HG02798 (cell line): Measurements from ENCODE around the gene ACD.
A peak's percentile ranks its signal among the peaks of the same experiment; 100 is the strongest.

ENCODE experiments used
- ATAC-seq: cut with Tn5 transposase; IDR thresholded peaks from one replicate; pipeline ENCODE4 v1.9.1; 2021; ENCODE audit warnings: mild to moderate bottlenecking; ENCODE audit not compliant: unreplicated experiment, poor library complexity

The ACD gene

GRCh38 chr16:67676516-67676915 lies 16.5 kb upstream of the ACD start:
- no peak for ATAC-seq

DNA sequence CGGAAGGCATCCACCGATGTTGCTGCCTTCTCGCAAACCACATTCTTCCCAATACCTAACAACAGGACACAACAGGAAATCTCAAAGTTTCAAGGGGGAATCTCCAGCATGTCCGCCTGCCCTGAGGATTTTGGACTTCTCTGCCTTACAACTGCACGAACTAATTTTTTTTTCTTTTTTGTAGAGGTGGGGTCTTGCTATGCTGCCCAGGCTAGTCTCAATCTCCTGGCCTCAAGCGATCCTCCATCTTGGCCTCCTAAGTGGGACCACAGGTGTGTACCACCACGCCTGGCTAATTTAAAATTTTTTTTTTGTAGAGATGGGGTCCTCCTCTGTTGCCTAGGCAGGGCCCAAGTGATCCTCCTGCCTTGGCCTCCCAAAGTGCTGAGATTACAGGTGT lies 15.9 kb upstream of the ACD start:
- no peak for ATAC-seq

- no peak for ATAC-seq
Observed at GRCh38 chr16:67675579-67675935, 15.5 kb upstream of the ACD start.

- no peak for ATAC-seq
Observed at GRCh38 chr16:67674851-67675578, 15.0 kb upstream of the ACD start.

DNA sequence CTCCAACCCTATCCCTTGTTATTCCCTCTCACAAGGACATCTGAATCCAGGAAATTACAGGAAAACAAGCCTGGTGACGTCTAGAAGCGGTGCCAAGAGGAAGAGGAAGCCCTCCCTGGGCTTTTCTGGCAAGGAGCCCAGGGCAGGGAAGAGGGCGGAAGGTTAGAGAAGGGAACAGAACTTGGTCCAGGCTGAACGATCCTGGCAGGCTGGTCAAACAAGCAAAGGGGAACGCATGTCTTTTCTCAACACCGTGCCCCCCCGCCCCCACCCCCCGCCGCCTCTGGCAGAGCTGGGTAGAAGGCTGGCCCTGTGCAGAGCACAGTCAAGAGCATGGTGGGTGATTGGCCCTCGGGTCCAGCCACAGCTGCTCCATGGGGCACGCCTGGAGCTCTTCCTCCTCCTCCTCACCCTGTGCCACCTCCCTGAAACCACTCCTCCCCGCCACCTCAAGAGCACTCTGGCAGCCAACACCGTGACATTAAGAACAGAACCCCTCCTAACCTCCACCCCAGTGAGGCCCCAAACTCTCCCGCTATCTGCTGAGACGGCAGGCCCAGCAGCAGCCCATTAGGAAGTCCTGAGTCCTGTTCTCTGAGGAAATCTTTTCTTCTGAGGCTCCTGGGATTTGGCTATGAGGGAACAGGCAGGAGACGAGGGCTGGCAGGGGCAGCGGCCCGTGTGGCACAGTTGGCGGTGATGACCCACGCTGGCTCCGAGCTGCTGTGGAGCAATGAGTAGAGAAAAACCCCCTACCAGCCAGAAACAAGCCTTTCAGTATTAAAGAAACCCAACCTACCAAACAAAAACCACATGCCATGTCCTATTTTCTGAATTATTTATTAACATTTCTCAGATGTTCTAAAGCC lies 13.9 kb upstream of the ACD start:
- no peak for ATAC-seq

DNA sequence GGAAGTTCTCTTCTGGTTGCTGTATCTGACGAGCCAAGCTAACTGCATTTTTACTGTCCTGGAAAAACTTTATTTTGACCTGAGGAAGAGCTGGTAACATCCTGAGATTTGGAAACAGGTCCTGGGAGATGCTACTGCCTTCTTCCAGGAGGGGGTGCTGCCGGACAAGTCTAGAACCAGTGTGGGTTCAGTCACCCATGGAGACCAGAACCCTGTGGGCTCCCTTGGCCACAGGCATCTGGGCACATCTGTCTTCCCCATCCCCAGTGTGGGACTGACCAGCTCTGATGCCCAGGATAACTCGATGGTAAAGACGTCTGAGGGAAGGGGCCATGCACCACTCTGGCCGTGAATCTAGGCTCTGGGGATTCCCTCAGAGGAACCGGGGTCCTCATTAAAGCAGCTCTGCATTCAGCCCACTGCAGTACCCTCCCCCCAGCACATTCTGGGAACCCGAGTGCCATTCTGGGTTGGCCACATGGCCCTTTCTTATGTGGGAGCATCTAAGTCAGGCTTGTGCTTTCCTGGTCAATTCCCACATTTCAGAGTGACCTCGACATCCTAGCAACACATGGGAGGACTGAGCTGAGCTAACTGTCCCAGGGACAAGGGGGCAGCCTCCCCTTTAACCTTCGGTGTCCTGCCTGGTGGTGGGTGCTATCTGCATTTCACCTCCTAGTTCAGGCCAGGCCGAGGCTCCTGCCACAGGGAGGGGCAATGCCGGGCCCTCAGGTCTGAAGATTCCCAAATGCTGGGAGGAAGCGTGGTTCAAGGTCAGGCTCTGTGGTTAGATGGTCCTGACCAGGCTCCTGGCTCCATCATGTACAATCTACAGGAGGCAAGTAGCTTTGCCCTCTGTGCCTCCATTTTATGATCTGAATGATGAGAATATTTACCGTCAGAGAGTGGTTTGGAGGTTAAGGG lies 12.9 kb upstream of the ACD start:
- no peak for ATAC-seq

GRCh38 chr16:67672306-67672705 lies 12.2 kb upstream of the ACD start:
- no peak for ATAC-seq

- no peak for ATAC-seq
Observed at GRCh38 chr16:67669499-67670101, 9.5 kb upstream of the ACD start.

DNA sequence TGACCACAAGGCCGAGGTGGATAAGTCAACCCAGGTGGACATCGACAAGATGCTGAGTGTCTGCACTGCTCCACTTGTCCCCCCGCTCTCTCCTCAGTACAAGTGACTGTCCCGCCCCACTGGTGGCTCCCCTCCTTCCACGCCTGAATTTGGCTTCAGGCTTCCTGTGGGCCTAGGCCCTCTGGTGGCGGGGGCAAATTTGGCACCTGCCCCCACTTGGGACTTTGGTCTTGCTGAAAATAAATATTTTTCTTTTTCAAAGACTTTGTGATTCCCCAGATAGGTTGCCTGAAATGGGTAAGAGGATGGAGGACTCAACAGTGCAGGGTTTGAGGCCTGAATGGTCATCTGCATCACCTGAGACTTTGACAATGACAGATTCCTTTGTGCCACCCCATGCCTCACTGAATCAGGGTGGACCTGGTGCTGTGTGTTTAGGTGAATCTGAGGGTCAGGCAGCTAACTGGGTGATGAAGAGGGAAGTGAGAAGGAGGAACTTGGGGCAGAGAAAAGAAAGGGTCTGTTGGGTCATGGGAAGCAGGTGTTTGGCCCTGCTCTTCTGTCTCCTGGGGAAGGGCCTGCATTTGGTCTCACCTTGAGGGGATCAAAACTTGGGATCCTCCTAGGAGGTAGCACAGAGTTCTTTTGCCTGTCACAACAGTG lies 8.6 kb upstream of the ACD start:
- ATAC-seq = no peak

GRCh38 chr16:67667817-67668494 lies 7.9 kb upstream of the ACD start:
- ATAC-seq = peak; percentile 77

GRCh38 chr16:67667453-67667816 lies 7.4 kb upstream of the ACD start:
- no peak for ATAC-seq

- peak; percentile 71 for ATAC-seq
Observed at GRCh38 chr16:67666559-67667452, 6.7 kb upstream of the ACD start, which contains the start of the genes C16orf86 and ENKD1. C16orf86 (plus strand) TSS chr16:67666814; CDS start chr16:67666971, 157 bp downstream. ENKD1 (minus strand) TSS chr16:67666750; CDS start chr16:67666442, 308 bp downstream.

DNA sequence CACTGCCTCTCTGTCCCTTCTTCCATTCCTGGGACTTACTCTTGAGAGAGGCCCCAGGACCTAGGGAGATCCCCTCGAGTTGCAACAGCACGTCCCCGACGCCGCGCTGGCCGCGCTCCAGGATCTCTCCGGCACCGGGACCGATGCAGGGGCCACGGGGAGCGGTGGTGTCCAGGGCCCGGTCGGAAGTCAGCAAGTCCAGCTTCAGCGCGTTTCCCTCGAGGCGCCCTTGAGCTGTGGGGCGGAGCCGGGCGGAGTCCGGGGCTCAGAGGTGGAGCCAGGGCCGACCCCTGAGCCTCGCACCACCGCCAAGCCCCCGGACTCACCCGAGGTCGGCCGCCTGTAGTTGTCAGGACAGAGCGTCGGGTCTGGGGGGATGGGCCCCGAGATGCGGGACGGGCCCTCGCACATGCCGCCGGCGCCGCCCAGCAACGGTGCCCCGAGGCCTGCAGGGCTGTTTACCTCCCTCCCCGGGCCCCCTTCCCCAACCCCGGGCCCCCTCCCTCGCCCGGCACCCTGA lies 6.0 kb upstream of the ACD start:
- ATAC-seq = no peak

DNA sequence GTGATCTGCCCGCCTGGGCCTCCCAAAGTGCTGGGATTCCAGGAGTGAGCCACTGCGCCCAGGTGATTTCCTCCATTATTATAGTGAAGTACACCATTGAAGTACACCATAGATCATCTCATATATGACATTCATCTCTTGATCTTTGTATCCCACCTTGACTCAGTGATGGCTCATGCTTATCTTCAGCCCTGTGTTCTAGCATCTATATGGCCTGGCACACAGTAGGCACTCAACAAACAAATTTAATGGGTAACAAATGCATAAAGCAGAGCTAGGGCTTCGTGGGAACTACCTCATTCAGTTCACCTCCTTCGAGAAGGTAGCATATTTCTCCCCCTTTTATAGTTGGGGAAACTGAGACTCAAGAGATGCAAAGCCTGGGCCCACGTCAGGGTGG lies 5.5 kb upstream of the ACD start:
- no peak for ATAC-seq

GRCh38 chr16:67664871-67665270 lies 4.8 kb upstream of the ACD start:
- ATAC-seq = no peak

DNA sequence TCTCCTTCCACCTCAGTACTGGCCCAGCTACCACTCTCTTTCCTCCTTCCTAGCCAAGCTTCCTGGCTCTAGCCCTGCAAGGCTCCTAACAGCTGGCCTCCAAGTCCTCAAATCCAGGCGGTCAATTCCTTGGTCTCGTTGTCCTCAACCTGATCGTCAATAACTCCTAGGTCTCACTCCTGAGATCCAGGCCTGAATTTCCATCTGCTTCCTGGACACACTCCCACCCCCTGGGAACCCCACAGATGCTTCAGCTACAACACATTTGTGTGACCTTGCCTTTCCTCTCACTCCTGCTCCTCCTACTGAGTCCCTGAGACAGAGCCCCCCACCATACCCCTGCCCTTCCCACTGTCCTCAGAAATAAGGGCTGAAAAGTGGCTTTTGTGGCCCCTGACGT lies 4.2 kb upstream of the ACD start:
- no peak for ATAC-seq

- no peak for ATAC-seq
Observed at GRCh38 chr16:67663877-67664222, 3.8 kb upstream of the ACD start.
